GM12878 (cell line): ENCODE measurements around the gene FUT8. TPM values are rescaled to one million over a fixed set of nuclear protein-coding genes. Genes with fewer than 3 reads are reported as not detected.

ENCODE experiments used
- CBFB ChIP-seq: IDR thresholded peaks from 2 replicates; pipeline ENCODE4 v1.6.1; 2016; ENCODE audit warnings: antibody characterized with exemption, low read depth
- CHD1 ChIP-seq: IDR thresholded peaks from 2 replicates; pipeline ENCODE4 v1.6.1; 2012; ENCODE audit warnings: low read depth, low read length, improper control_type of control experiment
- ESRRA ChIP-seq: IDR thresholded peaks from 2 replicates; pipeline ENCODE4 v1.6.1; 2012; ENCODE audit warnings: mild to moderate bottlenecking, low read length, improper control_type of control experiment
- FOXK2 ChIP-seq: fragments of 450-650 bp; IDR thresholded peaks from 2 replicates; pipeline ENCODE4 v1.6.1; 2017; ENCODE audit warnings: mild to moderate bottlenecking, moderate library complexity
- HDAC6 ChIP-seq: fragments of 200-600 bp; sonication (generic); IDR thresholded peaks from one replicate; pipeline ENCODE4 v1.8.0; 2017; ENCODE audit warnings: antibody characterized with exemption; ENCODE audit not compliant: unreplicated experiment
- JUNB ChIP-seq: IDR thresholded peaks from 2 replicates; pipeline ENCODE4 v1.6.1; 2016; ENCODE audit warnings: antibody characterized with exemption, mild to moderate bottlenecking
- MEF2A ChIP-seq: IDR thresholded peaks from 2 replicates; pipeline ENCODE4 v1.6.1; 2011; ENCODE audit warnings: low read depth, mild to moderate bottlenecking, low read length, moderate library complexity; ENCODE audit not compliant: insufficient read depth
- RB1 ChIP-seq: fragments of 450-650 bp; formaldehyde crosslinking; IDR thresholded peaks from 2 replicates; pipeline ENCODE4 v1.6.1; 2017; ENCODE audit warnings: mild to moderate bottlenecking, borderline replicate concordance
- TCF3 ChIP-seq: IDR thresholded peaks from 2 replicates; pipeline ENCODE4 v1.6.1; 2012; ENCODE audit warnings: low read depth, mild to moderate bottlenecking, low read length, borderline replicate concordance; ENCODE audit not compliant: insufficient read depth
- ZBED1 ChIP-seq: IDR thresholded peaks from 2 replicates; pipeline ENCODE4 v1.6.1; 2016; ENCODE audit warnings: borderline replicate concordance
- polyA plus RNA-seq, 11 experiments: library from polyadenylated mRNA; depleted of rRNA in 4 of 11; unstranded in 6 of 11; stranded (reverse) in 5 of 11; fragments of >200 nt; fragmentation: Nextera tagmentation in 4 of 11; fragmentation: Illumina TruSeq in 1 of 11; extraction: Ambion mirVana in 4 of 11; extraction: Trizol in 1 of 11; gene quantifications; 1 replicate in 1 of 11; 2 replicates in 10 of 11; pipeline versions ENCODE4 v1.2.1 to v1.2.3, GENCODE V29; 2011 to 2016; ENCODE audit warnings: inconsistent platforms in 2 of 11, missing spikeins in 2 of 11, low read depth in 1 of 11
- total RNA-seq, 4 experiments: library from RNA; depleted of rRNA in 3 of 4; stranded (reverse); fragments of >200 nt in 3 of 4; fragmentation: Illumina TruSeq in 1 of 4; extraction: Trizol in 1 of 4; gene quantifications; 2 replicates each; pipeline versions ENCODE4 v1.2.1 to v1.2.3, GENCODE V29; 2013 to 2021
- TF ChIP-seq, protein P1 (sequence below): fragments of 450-650 bp; IDR thresholded peaks from 2 replicates; pipeline ENCODE4 v1.6.1; 2017; ENCODE audit warnings: mild to moderate bottlenecking, moderate library complexity
- TF ChIP-seq, protein P2 (sequence below): fragments of 450-650 bp; IDR thresholded peaks from 2 replicates; pipeline ENCODE4 v1.6.1; 2017; ENCODE audit warnings: mild to moderate bottlenecking, moderate library complexity
- TF ChIP-seq, protein P3 (sequence below): fragments of 450-650 bp; IDR thresholded peaks from 2 replicates; pipeline ENCODE4 v1.6.1; 2017; ENCODE audit warnings: antibody characterized with exemption, mild to moderate bottlenecking, moderate library complexity
- TF ChIP-seq, protein P4 (sequence below): fragments of 450-650 bp; formaldehyde crosslinking; IDR thresholded peaks from 2 replicates; pipeline ENCODE4 v1.5.0; 2022; ENCODE audit warnings: mild to moderate bottlenecking, missing genetic modification characterization

Gene FUT8
- total and polyA plus RNA-seq, 10 of the 15 experiments (the other 5 are each of a cell fraction or from before 2014, with no cell fraction given) = 21.3 to 106 (median 66.3) TPM

DNA sequence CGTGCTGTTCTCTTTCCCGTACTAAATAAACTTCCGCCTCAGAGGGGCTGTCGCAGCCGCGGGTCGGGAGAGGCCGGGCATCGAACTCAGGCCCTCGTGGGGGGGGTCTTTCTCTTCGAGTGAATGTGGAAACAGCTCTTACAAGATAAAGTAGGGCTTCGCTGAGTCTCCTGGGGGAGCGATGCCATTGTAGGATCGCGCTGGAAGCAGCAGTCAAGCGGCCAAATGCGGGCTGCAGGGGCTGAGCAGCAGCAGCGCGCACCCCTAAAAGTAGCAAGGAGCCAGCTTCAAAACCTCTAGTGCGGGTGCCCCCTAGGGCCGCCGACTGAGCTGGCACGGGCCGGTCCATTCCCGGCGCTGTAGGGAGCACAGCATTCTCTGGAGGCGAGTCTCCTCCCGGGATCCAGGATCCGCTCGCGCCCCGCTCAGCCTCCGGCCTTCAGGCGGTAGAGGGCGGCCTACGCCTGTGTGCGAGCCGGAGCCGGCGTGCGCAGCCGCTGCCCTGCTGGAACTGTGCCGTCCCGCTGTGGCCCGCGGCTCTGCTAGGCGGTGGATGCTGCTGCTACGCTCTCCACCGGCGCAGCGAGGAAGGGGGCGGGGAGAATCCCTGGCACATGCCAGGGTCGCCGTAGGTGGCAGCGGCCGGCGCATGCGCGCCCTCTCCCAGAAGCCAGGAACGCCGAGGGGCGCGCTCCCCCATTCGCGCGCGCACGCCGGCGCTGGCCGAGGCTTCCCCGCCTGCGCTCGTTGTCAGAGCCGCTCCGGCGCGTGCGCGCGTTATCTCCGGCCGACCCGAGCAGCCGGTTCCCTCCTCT lies at the start of gene FUT8 (continued):
- TF ChIP-seq, protein P1, sequence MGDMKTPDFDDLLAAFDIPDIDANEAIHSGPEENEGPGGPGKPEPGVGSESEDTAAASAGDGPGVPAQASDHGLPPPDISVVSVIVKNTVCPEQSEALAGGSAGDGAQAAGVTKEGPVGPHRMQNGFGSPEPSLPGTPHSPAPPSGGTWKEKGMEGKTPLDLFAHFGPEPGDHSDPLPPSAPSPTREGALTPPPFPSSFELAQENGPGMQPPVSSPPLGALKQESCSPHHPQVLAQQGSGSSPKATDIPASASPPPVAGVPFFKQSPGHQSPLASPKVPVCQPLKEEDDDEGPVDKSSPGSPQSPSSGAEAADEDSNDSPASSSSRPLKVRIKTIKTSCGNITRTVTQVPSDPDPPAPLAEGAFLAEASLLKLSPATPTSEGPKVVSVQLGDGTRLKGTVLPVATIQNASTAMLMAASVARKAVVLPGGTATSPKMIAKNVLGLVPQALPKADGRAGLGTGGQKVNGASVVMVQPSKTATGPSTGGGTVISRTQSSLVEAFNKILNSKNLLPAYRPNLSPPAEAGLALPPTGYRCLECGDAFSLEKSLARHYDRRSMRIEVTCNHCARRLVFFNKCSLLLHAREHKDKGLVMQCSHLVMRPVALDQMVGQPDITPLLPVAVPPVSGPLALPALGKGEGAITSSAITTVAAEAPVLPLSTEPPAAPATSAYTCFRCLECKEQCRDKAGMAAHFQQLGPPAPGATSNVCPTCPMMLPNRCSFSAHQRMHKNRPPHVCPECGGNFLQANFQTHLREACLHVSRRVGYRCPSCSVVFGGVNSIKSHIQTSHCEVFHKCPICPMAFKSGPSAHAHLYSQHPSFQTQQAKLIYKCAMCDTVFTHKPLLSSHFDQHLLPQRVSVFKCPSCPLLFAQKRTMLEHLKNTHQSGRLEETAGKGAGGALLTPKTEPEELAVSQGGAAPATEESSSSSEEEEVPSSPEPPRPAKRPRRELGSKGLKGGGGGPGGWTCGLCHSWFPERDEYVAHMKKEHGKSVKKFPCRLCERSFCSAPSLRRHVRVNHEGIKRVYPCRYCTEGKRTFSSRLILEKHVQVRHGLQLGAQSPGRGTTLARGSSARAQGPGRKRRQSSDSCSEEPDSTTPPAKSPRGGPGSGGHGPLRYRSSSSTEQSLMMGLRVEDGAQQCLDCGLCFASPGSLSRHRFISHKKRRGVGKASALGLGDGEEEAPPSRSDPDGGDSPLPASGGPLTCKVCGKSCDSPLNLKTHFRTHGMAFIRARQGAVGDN = peak; percentile 73; the same call in 1 of the 2 replicates
- TF ChIP-seq, protein P2, sequence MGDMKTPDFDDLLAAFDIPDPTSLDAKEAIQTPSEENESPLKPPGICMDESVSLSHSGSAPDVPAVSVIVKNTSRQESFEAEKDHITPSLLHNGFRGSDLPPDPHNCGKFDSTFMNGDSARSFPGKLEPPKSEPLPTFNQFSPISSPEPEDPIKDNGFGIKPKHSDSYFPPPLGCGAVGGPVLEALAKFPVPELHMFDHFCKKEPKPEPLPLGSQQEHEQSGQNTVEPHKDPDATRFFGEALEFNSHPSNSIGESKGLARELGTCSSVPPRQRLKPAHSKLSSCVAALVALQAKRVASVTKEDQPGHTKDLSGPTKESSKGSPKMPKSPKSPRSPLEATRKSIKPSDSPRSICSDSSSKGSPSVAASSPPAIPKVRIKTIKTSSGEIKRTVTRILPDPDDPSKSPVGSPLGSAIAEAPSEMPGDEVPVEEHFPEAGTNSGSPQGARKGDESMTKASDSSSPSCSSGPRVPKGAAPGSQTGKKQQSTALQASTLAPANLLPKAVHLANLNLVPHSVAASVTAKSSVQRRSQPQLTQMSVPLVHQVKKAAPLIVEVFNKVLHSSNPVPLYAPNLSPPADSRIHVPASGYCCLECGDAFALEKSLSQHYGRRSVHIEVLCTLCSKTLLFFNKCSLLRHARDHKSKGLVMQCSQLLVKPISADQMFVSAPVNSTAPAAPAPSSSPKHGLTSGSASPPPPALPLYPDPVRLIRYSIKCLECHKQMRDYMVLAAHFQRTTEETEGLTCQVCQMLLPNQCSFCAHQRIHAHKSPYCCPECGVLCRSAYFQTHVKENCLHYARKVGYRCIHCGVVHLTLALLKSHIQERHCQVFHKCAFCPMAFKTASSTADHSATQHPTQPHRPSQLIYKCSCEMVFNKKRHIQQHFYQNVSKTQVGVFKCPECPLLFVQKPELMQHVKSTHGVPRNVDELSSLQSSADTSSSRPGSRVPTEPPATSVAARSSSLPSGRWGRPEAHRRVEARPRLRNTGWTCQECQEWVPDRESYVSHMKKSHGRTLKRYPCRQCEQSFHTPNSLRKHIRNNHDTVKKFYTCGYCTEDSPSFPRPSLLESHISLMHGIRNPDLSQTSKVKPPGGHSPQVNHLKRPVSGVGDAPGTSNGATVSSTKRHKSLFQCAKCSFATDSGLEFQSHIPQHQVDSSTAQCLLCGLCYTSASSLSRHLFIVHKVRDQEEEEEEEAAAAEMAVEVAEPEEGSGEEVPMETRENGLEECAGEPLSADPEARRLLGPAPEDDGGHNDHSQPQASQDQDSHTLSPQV = 0 out of 2 replicates have a peak, but pooled peaks have one; percentile 47
- TF ChIP-seq MEF2A (no peak), FOXK2 (no peak), CBFB (no peak; the same call in 1 of the 2 replicates), RB1 (peak; percentile 54; the same call in 1 of the 2 replicates), ZBED1 (peak; percentile 45; the same call in 1 of the 2 replicates), HDAC6 (no peak), CHD1 (no peak), JUNB (no peak), ESRRA (no peak), TCF3 (peak; percentile 81)
- TF ChIP-seq, protein P3, sequence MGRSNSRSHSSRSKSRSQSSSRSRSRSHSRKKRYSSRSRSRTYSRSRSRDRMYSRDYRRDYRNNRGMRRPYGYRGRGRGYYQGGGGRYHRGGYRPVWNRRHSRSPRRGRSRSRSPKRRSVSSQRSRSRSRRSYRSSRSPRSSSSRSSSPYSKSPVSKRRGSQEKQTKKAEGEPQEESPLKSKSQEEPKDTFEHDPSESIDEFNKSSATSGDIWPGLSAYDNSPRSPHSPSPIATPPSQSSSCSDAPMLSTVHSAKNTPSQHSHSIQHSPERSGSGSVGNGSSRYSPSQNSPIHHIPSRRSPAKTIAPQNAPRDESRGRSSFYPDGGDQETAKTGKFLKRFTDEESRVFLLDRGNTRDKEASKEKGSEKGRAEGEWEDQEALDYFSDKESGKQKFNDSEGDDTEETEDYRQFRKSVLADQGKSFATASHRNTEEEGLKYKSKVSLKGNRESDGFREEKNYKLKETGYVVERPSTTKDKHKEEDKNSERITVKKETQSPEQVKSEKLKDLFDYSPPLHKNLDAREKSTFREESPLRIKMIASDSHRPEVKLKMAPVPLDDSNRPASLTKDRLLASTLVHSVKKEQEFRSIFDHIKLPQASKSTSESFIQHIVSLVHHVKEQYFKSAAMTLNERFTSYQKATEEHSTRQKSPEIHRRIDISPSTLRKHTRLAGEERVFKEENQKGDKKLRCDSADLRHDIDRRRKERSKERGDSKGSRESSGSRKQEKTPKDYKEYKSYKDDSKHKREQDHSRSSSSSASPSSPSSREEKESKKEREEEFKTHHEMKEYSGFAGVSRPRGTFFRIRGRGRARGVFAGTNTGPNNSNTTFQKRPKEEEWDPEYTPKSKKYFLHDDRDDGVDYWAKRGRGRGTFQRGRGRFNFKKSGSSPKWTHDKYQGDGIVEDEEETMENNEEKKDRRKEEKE = no peak
- TF ChIP-seq, protein P4, sequence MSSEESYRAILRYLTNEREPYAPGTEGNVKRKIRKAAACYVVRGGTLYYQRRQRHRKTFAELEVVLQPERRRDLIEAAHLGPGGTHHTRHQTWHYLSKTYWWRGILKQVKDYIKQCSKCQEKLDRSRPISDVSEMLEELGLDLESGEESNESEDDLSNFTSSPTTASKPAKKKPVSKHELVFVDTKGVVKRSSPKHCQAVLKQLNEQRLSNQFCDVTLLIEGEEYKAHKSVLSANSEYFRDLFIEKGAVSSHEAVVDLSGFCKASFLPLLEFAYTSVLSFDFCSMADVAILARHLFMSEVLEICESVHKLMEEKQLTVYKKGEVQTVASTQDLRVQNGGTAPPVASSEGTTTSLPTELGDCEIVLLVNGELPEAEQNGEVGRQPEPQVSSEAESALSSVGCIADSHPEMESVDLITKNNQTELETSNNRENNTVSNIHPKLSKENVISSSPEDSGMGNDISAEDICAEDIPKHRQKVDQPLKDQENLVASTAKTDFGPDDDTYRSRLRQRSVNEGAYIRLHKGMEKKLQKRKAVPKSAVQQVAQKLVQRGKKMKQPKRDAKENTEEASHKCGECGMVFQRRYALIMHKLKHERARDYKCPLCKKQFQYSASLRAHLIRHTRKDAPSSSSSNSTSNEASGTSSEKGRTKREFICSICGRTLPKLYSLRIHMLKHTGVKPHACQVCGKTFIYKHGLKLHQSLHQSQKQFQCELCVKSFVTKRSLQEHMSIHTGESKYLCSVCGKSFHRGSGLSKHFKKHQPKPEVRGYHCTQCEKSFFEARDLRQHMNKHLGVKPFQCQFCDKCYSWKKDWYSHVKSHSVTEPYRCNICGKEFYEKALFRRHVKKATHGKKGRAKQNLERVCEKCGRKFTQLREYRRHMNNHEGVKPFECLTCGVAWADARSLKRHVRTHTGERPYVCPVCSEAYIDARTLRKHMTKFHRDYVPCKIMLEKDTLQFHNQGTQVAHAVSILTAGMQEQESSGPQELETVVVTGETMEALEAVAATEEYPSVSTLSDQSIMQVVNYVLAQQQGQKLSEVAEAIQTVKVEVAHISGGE (CRISPR knock-in tag) = no peak
